Activated T-cell treated with anti-CD3 and anti-CD28 coated beads, Interleukin-2, amount 50 U/mL, for 72 hours (primary cell): ENCODE measurements around the gene MSL1. TPM values are rescaled to one million over a fixed set of nuclear protein-coding genes. Genes with fewer than 3 reads are reported as not detected.

Experiments
- ATAC-seq, 2 donors: fragments of 150-1000 bp; cut with Tn5 transposase; replicated peaks in 1 of 2; 2 replicates each; pipeline ENCODE4 v1.10.0; 2021; ENCODE audit warnings: moderate library complexity in 2 of 2, mild to moderate bottlenecking in 1 of 2
- DNase-seq, 2 donors: peaks; one replicate each; pipeline ENCODE4 v3.0.0; 2021 to 2022; ENCODE audit warnings: mixed read lengths in 1 of 2
- H3K27ac Mint-ChIP-seq: one replicate; pipeline ENCODE4 v1.8.0; 2022; ENCODE audit warnings: mild to moderate bottlenecking, moderate library complexity, mixed read lengths
- H3K27me3 Mint-ChIP-seq: one replicate; pipeline ENCODE4 v1.8.0; 2022; ENCODE audit warnings: low read depth, mixed read lengths
- H3K36me3 Mint-ChIP-seq, 2 donors: one replicate each; pipeline ENCODE4 v1.8.0; 2022; ENCODE audit warnings: mixed read lengths in 2 of 2, mild to moderate bottlenecking in 1 of 2; ENCODE audit not compliant: insufficient read depth in 2 of 2
- H3K4me1 Mint-ChIP-seq: one replicate; pipeline ENCODE4 v1.8.0; 2022; ENCODE audit warnings: low read depth, mixed read lengths
- H3K4me3 Mint-ChIP-seq, 2 donors: one replicate each; pipeline ENCODE4 v1.8.0; 2022; ENCODE audit warnings: mild to moderate bottlenecking in 2 of 2, mixed read lengths in 2 of 2, moderate library complexity in 2 of 2
- H3K9me3 Mint-ChIP-seq, 2 donors: one replicate each; pipeline ENCODE4 v1.8.0; 2022; ENCODE audit warnings: mixed read lengths in 2 of 2
- total RNA-seq, 2 donors: library from RNA; stranded (reverse); gene quantifications; one replicate each; pipeline ENCODE4 v1.2.3, GENCODE V29; 2022

MSL1 gene
- total RNA-seq, 2 donors from 2014 or later: 115 to 121 TPM

DNA sequence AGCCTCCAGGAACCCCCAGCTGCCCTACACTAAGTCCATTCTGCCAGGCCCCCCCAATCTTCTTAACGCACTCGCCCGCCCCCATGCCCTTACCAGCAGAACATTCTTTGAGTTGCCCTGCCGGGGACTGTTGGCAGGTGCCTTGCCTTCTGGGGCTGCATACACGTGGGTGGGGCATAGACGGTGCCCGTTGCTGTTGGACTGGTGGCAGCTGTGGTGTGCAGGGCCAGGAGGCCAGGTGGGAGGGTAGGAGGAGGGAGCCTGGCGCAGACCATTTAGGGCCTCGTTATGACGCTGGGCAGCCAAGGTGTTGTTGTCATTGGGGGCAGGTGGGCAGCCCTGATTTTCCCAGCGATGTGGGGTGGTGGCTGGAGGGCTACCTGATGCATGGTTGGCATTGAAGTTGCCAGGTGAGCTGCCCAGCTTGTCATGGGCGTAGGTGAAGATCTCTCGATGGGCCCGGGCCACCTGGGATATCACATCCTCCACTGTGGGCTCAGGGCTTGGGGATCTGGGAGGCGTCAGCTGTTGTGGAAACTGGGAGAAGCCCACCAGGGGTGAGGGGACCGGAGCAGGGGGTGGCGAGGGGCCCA is 26.3 kb upstream of the MSL1 start:
- no peak for DNase-seq
- peak overlapping the region; percentile 85 to 92 for H3K4me3 Mint-ChIP-seq
- no peak for ATAC-seq
- peaks cover 3 to 9% of the 10 kb centered on the region in 2 donors for H3K36me3 Mint-ChIP-seq
- H3K4me1 Mint-ChIP-seq: peaks cover 66% of the 10 kb centered on the region
- no peaks in the 10 kb centered on the region for H3K27me3 Mint-ChIP-seq
- H3K27ac Mint-ChIP-seq: peak overlapping the region; percentile 76
- no peaks in the 10 kb centered on the region for H3K9me3 Mint-ChIP-seq

DNA sequence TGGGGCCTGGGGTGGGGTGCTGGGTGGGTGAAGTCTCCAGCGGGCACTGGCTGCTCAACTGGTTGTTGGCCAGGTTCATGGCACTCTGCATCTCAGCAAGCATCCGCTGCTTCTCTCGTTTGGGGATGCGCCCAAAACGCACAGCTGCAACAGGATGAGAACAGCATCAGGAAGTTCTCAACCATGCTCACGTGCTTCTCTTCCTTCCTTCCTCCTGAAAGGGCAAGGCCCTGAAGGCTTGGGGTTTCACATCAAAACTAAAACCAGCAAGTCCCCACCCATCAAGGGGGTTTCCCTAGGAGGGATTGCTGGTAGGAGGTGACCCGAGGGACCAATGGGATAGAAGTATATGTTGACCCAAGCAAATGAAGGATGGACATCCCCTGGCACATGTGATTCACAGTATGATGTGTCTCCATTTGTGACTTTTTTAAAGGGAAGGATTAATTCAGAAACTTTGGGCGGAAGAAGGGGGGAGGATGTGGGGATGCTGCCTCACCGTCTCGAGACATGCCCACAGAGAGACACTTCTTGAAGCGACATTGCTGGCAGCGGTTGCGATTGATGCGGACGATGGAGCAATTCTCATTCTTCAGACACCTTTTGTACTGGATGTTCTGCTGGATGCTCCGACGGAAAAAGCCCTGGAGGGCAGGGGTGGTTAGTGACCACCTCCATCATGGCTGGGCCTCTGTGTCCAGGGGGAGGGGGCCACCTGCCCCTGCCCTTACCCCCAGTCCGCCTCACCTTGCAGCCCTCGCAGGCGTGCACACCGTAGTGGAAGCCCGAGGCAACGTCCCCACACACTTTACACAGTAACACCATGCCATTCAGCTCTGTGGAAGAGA is 25.6 kb upstream of the MSL1 start:
- DNase-seq: peak; percentile 89 to 90
- peak overlapping the region; percentile 85 to 92 for H3K4me3 Mint-ChIP-seq
- peaks cover 3 to 9% of the 10 kb centered on the region in 2 donors for H3K36me3 Mint-ChIP-seq
- H3K27ac Mint-ChIP-seq: peak overlapping the region; percentile 87
- H3K4me1 Mint-ChIP-seq: peaks cover 73% of the 10 kb centered on the region
- peak; percentile 81 for ATAC-seq
- H3K27me3 Mint-ChIP-seq: no peaks in the 10 kb centered on the region
- no peaks in the 10 kb centered on the region for H3K9me3 Mint-ChIP-seq

DNA sequence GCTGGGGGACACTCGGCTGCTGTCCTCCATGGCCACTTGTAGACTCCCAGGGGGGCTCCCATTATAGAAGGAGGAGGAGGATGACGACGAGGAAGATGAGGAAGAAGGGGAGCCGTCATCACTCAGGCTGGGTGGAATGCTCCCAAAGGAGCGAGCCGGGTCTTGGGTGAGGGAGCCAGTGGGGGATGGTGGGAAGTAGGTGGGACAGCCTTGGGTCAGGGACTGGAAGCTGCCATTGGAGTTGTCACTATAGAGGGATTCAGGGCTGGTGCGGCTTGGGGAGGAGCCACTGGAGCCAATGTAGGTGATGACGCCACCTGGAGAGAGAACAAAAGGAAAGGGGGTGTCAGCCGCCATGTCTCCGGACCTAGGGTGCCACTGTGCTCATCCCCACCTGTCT is 24.7 kb upstream of the MSL1 start:
- Mint-ChIP-seq H3K27me3 (no peaks in the 10 kb centered on the region), H3K36me3 (peaks cover 3 to 9% of the 10 kb centered on the region in 2 donors), H3K4me3 (peak overlapping the region; percentile 85 to 92), H3K27ac (peak overlapping the region; percentile 87), H3K4me1 (peaks cover 82% of the 10 kb centered on the region), H3K9me3 (no peaks in the 10 kb centered on the region)
- ATAC-seq: no peak
- no peak for DNase-seq

DNA sequence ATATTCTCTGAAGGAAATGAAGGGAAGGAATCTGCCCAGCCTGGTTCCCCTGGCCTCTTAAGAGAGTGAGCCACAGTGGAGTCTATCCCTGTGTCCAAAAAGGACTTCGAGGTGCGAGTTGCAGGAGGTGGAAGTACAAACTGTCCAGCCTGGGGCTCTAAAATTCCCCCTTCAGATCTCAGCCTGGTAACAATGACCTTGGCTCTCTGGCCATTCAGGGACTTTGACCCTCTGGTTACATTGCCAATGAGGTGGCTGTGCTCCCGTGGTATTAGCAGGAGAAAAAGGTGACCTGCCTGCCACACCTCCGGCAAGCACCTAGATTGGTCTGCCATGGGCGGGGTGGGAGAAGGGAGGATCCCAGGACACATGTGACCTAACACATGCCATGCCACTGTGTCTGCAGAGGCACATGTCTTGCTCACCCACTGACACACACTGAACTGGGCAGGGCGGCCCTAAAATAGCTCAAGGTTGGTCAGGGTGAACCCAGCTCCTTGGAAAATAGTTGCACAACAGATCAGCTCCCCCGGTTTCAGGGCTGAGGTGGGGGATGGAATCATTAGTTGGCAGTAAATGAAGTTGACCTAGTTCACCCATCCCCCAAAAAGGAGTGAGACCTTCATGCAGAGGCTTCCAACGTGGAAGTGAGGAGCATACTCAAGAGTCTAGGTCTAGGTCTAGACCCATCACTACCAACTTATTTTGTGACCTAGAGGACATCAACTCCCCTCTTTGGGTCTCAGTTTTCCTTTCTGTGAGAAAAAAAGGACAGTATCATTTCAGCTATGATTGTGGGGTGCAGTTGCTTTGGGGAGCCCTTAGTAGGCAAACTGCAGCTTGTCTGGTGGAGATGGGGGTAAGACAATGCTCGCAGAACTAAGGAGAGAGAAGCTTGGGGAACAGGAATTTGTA is 23.6 kb upstream of the MSL1 start:
- Mint-ChIP-seq H3K36me3 (peaks cover 3 to 9% of the 10 kb centered on the region in 2 donors), H3K4me3 (peak overlapping the region; percentile 85 to 92), H3K9me3 (no peaks in the 10 kb centered on the region), H3K4me1 (peaks cover 90% of the 10 kb centered on the region), H3K27ac (peak overlapping the region; percentile 87), H3K27me3 (no peaks in the 10 kb centered on the region)
- ATAC-seq (no peak), DNase-seq (peak in 1 of 2 donors; percentile 9)

DNA sequence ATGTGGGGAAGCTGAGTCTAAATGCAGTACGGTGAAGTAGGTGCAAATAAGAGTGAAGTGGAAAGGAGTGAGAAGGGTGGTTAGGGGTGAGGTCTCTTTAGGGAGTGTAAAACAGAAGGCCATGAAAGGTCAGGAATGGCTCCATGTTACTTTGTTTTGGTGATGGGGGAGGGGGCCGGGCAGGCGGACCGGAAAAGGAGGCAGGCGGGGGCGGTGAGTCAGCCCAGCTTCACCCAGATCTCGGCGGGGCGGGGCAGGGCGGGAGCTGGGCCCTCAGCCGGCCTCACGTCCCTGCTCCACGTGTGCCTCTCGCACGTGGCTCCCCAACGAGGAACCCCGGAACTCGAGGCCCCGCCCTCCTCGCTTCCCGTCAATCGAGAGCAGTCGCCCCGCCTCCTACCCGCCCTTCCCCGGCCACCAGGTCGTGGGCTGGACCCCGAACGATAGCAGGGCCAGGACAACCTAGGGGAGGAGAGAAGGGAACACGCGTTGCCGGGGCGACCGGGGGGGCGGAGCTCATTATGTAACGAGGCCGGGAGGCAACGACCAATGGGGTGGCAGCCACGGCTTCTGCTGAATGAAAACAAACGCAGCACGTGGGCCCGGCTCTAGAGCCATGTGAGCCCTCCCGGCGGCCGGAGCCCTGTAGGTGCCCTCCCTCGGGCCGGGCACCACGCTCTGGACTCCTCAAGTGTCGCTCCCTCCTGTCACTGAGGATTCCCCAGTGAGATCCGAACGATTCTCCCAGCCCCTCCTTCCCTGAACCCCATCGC is 22.7 kb upstream of the MSL1 start:
- DNase-seq: peak; percentile 97 to 99
- Mint-ChIP-seq H3K4me3 (peak overlapping the region; percentile 85 to 92), H3K27me3 (no peaks in the 10 kb centered on the region), H3K27ac (peak overlapping the region; percentile 87), H3K9me3 (no peaks in the 10 kb centered on the region), H3K36me3 (peaks cover 3 to 6% of the 10 kb centered on the region in 2 donors), H3K4me1 (peaks cover 91% of the 10 kb centered on the region)
- ATAC-seq: peak; percentile 59 to 65

DNA sequence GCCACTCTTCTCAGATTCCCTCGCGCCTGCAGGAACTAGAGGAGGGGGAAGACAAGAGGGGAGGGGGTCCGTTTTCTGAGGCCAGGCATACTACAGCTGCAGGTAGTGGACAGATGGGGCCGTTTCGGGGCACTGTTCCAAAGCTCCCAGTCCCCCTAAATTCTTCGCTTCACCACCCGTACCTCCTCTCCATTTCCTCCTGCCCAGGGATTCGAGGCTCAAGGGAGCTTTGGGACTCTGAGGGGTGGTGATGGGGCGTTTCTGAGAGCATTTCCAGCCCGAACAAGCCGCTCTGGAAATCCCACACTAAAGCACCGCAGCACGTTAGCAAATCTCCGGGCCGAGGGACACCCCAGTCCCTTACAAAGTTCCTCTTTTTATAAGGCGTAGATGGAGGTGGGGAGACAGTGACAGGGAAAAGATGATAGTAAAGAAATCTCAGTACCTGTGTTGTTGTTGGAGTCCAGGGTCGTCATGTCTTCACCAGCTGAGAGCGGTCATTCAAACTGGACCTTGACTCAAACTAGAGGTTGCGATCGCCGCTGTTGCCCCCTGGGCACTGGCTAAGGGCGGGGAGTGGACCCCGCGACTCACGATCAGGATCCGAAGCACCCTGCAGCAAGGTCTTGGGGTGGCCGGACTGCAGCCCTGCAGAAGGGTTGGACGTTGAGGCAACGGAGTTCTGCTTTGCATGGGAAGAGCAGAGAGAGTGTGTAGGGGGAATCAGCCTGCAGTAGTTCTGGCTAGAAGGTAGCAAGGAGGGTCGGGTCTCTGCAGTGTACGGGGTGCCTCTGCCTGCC is 22.0 kb upstream of the MSL1 start:
- H3K27ac Mint-ChIP-seq: peak overlapping the region; percentile 64
- H3K36me3 Mint-ChIP-seq: peaks cover 3 to 6% of the 10 kb centered on the region in 2 donors
- H3K27me3 Mint-ChIP-seq: no peaks in the 10 kb centered on the region
- DNase-seq: peak in 1 of 2 donors; percentile 14
- H3K4me1 Mint-ChIP-seq: peaks cover 94% of the 10 kb centered on the region
- H3K9me3 Mint-ChIP-seq: no peaks in the 10 kb centered on the region
- H3K4me3 Mint-ChIP-seq: peak overlapping the region; percentile 85 to 92
- no peak for ATAC-seq

DNA sequence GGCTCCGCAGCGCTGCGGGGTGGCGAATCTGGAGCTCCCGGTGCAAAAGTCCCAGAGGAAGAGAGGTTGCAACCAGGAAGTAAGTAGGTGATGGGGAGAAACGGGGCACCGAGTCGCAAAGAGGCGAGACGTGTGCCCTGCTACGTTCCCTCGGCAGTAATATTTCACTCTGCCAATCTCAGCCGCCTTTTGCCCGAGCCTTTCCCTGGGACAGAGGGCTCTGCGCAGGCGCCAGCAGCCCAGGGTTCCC is 21.4 kb upstream of the MSL1 start, which contains the start of gene NR1D1:
NR1D1 (minus strand) TSS at position 171 of the 250 bp plus-strand sequence. CDS start 495 bp downstream, outside the sequence.
- Mint-ChIP-seq H3K36me3 (peaks cover 3 to 6% of the 10 kb centered on the region in 2 donors), H3K9me3 (no peaks in the 10 kb centered on the region), H3K27me3 (no peaks in the 10 kb centered on the region), H3K4me1 (peaks cover 94% of the 10 kb centered on the region), H3K4me3 (peak within 1 kb of the TSS; percentile 85 to 92), H3K27ac (peak within 1 kb of the TSS; percentile 64)
- ATAC-seq (no peak), DNase-seq (no peak)

DNA sequence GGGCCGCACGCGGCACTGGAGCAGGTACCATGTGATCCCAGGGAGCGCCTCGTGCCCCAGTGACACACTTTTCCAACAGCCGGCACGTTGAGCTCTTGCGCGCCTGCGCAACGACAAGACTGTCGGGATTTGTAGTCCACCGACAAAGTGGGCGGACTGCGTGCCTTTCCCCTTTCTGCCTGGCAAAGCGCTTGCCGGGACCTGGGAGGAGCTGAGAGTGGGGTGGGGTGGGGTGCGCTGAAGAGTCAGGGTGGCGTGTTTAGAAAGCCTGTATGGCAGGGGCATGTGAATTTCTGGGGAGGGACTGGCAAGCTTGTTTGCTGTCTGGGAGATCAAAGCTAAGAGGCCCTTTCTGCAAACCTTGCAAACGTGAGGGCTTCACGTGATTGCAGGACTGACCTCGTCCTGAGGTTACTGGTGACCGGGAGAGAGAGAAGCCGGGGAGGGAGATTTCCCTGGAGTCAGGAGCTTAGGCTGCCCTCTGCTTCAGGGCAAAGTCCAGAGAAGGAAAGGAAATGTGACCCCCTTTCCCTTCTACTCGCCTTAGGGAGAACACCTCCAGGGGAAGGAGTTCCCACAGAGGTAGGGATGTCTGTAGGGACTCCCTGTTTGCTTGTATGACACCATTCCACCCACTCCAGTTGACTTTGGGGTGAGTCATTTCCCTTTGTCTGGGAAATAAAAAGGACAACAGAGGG is 21.0 kb upstream of the MSL1 start:
- Mint-ChIP-seq H3K27ac (peak overlapping the region; percentile 21), H3K9me3 (no peaks in the 10 kb centered on the region), H3K36me3 (peaks cover 3 to 6% of the 10 kb centered on the region in 2 donors), H3K4me1 (peaks cover 94% of the 10 kb centered on the region), H3K4me3 (peak overlapping the region; percentile 85 to 92), H3K27me3 (no peaks in the 10 kb centered on the region)
- DNase-seq: peak; percentile 86 to 87
- peak; percentile 10 to 19 for ATAC-seq

DNA sequence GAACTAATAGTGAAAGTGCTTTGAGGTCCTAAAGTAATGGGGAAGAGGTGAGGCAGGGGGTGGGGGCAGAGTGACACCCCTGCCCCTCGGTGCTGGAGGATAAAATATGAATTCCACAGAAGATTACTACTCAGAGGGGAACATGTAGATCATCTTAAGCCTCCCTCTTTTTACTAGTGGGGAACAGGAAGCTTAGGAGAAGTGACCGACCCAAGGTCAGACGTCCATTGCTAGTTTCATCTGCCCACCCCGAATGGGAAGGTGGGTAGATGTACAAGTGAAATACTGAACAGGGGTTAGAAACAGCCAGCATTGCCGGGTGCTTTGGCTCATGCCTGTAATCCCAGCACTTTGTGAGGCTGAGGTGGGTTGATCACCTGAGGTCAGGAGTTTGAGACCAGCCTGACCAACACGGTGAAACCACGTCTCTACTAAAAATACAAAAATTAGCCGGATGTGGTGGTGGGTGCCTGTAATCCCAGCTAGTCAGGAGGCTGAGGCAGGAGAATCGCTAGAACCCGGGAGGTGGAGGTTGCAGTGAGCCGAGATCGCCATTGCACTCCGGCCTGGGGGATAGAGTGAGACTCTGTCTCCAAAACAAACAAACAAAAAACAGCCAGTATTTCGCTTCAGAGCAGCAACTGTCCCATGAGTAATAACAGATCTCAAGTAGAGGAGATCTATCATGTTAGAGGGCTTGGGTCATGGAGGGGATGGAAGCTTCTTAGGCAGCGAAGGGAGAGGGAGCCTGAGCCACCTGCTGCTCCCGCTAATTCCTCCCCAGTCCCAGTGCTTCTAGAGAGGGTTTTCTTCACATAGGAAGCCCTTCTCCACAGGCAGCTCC is 20.2 kb upstream of the MSL1 start:
- peak overlapping the region; percentile 21 for H3K27ac Mint-ChIP-seq
- no peaks in the 10 kb centered on the region for H3K27me3 Mint-ChIP-seq
- H3K36me3 Mint-ChIP-seq: peaks cover 0 to 5% of the 10 kb centered on the region in 2 donors
- ATAC-seq: no peak
- H3K4me3 Mint-ChIP-seq: peak overlapping the region; percentile 85 to 92
- no peak for DNase-seq
- H3K4me1 Mint-ChIP-seq: peaks cover 94% of the 10 kb centered on the region
- no peaks in the 10 kb centered on the region for H3K9me3 Mint-ChIP-seq

DNA sequence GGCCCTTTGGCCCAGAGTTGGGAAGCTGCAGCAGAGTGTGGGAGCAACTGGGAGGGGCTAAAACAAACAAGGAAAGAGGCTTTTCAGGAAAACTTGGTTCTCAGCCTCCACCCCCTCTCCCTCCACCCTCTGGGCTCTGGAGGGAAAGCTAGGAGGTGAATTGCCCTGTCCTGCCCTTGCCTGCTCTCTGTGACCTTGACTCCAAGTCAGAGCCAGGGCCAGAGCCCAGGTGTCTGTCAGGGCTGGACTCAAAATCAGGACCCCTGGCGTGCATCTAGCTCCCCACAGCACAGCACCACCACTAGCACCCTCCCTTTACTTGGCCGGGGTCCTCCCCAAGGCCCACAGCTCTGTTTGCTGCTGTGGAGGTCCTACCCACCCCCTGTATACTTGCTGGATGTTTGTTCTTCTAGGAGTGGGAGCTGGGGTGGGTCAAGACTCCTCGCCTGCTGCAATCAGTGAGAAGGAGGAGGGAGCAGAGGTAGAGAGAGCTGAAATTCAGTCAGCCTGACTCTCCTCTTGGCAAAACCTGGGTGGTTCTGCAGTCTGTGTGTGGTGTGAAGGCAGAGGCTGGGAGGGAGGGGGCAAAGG is 18.6 kb upstream of the MSL1 start:
- H3K36me3 Mint-ChIP-seq: no peaks in the 10 kb centered on the region
- no peak overlapping the region for H3K27ac Mint-ChIP-seq

More for the DNA sequence above, 18.6 kb upstream of the MSL1 start:
- peaks cover 94% of the 10 kb centered on the region for H3K4me1 Mint-ChIP-seq
- no peaks in the 10 kb centered on the region for H3K27me3 Mint-ChIP-seq
- DNase-seq (no peak), ATAC-seq (no peak)
- H3K4me3 Mint-ChIP-seq: peak overlapping the region; percentile 27 to 61
- no peaks in the 10 kb centered on the region for H3K9me3 Mint-ChIP-seq
